GM19240 (cell line): ENCODE data around the gene CTNND2.
"Not testable (repeated sequence)": the region's sequence is repeated elsewhere in the genome, so short reads cannot be mapped to it uniquely, and the experiment has no call there.

Source experiments
- DNase-seq: peaks from one replicate; pipeline ENCODE4 v3.0.0; 2011; ENCODE audit warnings: low spot score; ENCODE audit not compliant: insufficient read length

Gene CTNND2

GRCh38 chr5:11468334-11469039, 435.8 kb downstream of the CTNND2 start:
- DNase-seq, result no peak

GRCh38 chr5:11467588-11467987, 436.7 kb downstream of the CTNND2 start:
- no peak for DNase-seq

GRCh38 chr5:11459716-11460115, 444.5 kb downstream of the CTNND2 start:
- DNase-seq, result no peak

- DNase-seq, result no peak
These were observed 448.7 kb downstream of the CTNND2 start for GRCh38 chr5:11455505-11455904.

GRCh38 chr5:11452852-11453251, 451.4 kb downstream of the CTNND2 start:
- DNase-seq, result no peak

GRCh38 chr5:11449966-11450365, 454.3 kb downstream of the CTNND2 start:
- no peak for DNase-seq

- DNase-seq, result no peak
These were observed 455.0 kb downstream of the CTNND2 start for GRCh38 chr5:11449217-11449616.

GRCh38 chr5:11443831-11444230, 460.4 kb downstream of the CTNND2 start:
- no peak for DNase-seq

GRCh38 chr5:11432116-11432515, 472.1 kb downstream of the CTNND2 start:
- DNase-seq, result no peak

GRCh38 chr5:11429254-11429653, 475.0 kb downstream of the CTNND2 start:
- DNase-seq, result no peak

- DNase-seq, result no peak
These were observed 476.7 kb downstream of the CTNND2 start for GRCh38 chr5:11427569-11427968.

- DNase-seq, result no peak
These were observed 477.8 kb downstream of the CTNND2 start for GRCh38 chr5:11426442-11426841.

GRCh38 chr5:11422342-11422741, 481.9 kb downstream of the CTNND2 start:
- DNase-seq, result no peak

- DNase-seq, result no peak
These were observed 483.3 kb downstream of the CTNND2 start for GRCh38 chr5:11420969-11421368.

- DNase-seq, result no peak
These were observed 488.5 kb downstream of the CTNND2 start for GRCh38 chr5:11415751-11416150.

GRCh38 chr5:11414732-11415131, 489.5 kb downstream of the CTNND2 start:
- not testable (repeated sequence) for DNase-seq

- no peak for DNase-seq
These were observed 492.6 kb downstream of the CTNND2 start for GRCh38 chr5:11411621-11412020.

- no peak for DNase-seq
These were observed 496.6 kb downstream of the CTNND2 start for GRCh38 chr5:11407556-11408145.

- DNase-seq, result no peak
These were observed 503.9 kb downstream of the CTNND2 start for GRCh38 chr5:11400316-11400715.

- DNase-seq, result no peak
These were observed 505.5 kb downstream of the CTNND2 start for GRCh38 chr5:11398728-11399127.

GRCh38 chr5:11397549-11397948, 506.7 kb downstream of the CTNND2 start:
- DNase-seq, result no peak

- no peak for DNase-seq
These were observed 507.3 kb downstream of the CTNND2 start for GRCh38 chr5:11396917-11397316.

- DNase-seq, result no peak
These were observed 509.3 kb downstream of the CTNND2 start for GRCh38 chr5:11394933-11395332.
